HG02678 (cell line): ENCODE results near the gene KLHL3.

Source experiments
- ATAC-seq: cut with Tn5 transposase; IDR thresholded peaks from one replicate; pipeline ENCODE4 v1.9.1; 2021; ENCODE audit warnings: mild to moderate bottlenecking, moderate library complexity; ENCODE audit not compliant: unreplicated experiment

KLHL3 gene

GRCh38 chr5:137594717-137595116 is 141.2 kb downstream of the KLHL3 start:
- no peak for ATAC-seq

GRCh38 chr5:137592317-137592716 is 143.6 kb downstream of the KLHL3 start:
- ATAC-seq = no peak

- ATAC-seq = peak; percentile 65
Measured at GRCh38 chr5:137589185-137589584, 146.7 kb downstream of the KLHL3 start.

DNA sequence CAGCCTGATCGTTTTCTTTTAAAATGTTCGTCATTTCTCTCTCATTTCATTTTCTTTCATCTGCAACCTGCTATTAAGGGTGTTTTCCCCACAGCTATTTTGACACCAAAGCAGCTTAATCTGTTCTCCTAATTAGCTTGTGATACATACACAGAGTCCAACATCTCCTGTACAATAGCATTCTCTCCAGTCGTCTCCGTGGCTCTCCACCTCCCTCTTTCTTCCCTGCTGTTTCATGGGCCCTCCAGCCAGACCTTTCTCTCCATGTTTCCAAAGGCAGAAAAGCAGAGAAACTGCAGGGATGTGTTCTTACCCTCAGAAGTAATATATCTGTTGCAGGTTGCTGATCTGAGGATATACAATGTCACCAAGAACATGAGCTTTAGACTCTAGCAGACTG is 148.0 kb downstream of the KLHL3 start:
- no peak for ATAC-seq

DNA sequence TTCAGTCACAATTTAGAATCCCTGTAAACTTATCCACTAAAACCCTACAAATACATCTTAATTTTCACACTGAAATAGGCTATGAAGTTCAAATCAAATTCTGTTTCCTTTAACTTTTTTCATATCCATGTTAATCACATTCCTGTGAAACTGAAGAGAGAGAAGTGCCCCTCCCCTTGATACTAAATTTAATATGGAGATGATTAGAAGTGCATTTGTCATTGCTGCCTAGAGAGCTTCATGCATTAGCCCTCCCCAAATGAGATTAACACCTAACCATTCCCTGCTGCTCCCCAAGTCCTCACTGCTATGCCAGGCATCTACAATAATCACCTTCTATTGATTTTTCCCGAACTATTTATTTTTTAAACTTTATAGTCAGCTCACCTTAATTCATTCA is 151.6 kb downstream of the KLHL3 start:
- no peak for ATAC-seq

GRCh38 chr5:137583129-137583528 is 152.8 kb downstream of the KLHL3 start:
- ATAC-seq = no peak

GRCh38 chr5:137582218-137582617 is 153.7 kb downstream of the KLHL3 start:
- no peak for ATAC-seq

GRCh38 chr5:137581776-137582175 is 154.1 kb downstream of the KLHL3 start:
- ATAC-seq = no peak

GRCh38 chr5:137580030-137580429 is 155.9 kb downstream of the KLHL3 start:
- no peak for ATAC-seq

GRCh38 chr5:137575847-137576246 is 160.0 kb downstream of the KLHL3 start:
- ATAC-seq = no peak

DNA sequence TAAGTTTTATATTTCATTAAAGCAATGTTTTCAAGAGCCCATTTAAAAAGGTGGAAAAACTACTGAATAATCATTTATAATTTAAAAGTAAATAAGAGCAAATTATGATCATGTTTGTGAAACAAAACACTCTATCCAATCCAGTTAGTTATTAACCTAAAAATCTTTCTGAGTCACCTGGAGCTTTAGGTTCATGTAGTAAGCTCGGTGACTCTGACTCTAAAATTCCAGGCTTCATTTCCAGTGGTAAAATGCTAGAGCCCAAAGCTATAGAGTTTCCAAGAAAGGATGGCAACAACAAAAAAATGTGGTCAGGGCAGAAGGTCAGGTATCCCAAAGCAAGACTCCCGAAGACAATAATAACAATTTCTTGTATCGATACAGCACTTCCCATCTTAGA is 160.7 kb downstream of the KLHL3 start:
- no peak for ATAC-seq

- no peak for ATAC-seq
Measured at GRCh38 chr5:137573376-137573775, 162.5 kb downstream of the KLHL3 start.

GRCh38 chr5:137572042-137572695 is 163.7 kb downstream of the KLHL3 start:
- ATAC-seq = no peak

DNA sequence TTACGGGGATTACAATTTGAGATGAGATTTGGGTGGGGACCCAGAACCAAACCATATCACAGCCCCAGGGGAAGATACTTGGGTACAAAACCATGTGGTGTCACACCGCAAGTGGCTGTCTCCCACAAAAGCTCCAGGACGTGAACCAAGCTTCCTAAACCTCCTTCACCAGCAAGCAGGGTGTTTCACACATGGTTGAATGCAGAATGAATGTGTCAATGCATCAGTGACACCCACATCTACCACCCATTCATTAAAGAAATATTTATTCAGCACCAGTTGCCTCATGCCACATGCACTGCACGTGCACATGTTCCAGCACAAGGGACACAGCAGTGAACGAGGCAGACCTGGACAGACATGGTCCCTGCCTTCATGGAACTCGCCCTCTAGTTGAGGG is 165.8 kb downstream of the KLHL3 start:
- ATAC-seq = no peak
